Measurements from ENCODE around the gene RBM38. TPM values are rescaled to one million over a fixed set of nuclear protein-coding genes. Genes with fewer than 3 reads are reported as not detected.

The RBM38 gene
- total and polyA plus RNA-seq, 9 of the 15 experiments (the other 6 are each of a cell fraction or from before 2014, with no cell fraction given): 0.28 to 82.4 (median 33.2) TPM

GRCh38 chr20:57395111-57395966 is 4.1 kb downstream of the RBM38 start:
- in situ Hi-C loops (cut with MboI) (loop anchor here (25.0 kb wide), 1 partner anchor 817 kb away; no protein-coding TSS in a partner anchor), intact Hi-C loops (cut with micrococcal nuclease) (no loop called here)
- no peak for DNase-seq (ENCODE audit: extremely low read depth in 1 of 4, low spot score in 3 of 4)
- Histone ChIP-seq H3K4me2 (ENCODE audit: insufficient read depth, low read length) (no peak overlapping the region), H2AFZ (ENCODE audit: low read depth, low read length) (no peak overlapping the region), H3K27me3 (ENCODE audit: control insufficient read depth in 2 of 2, insufficient read depth in 2 of 2, low read length in 2 of 2) (no peaks in the 10 kb centered on the region), H3K36me3 (ENCODE audit: control insufficient read depth, insufficient read depth, low read length) (peaks cover 83% of the 10 kb centered on the region), H3K9me3 (replicated peaks; ENCODE audit: control insufficient read depth, insufficient read depth, low read depth, low read length) (no peaks in the 10 kb centered on the region), H3K79me2 (ENCODE audit: control insufficient read depth, insufficient read depth, low read length) (peaks cover 89% of the 10 kb centered on the region), H3K9me1 (ENCODE audit: control insufficient read depth, insufficient read depth, low read length) (peaks cover 5% of the 10 kb centered on the region), H3K9ac (ENCODE audit: insufficient read depth in 1 of 2, low read depth in 2 of 2, low read length in 2 of 2) (peak overlapping the region in 1 of 2 experiments; percentile 43; a peak in 2 of 4 replicates), H3K4me1 (replicated peaks in 1 of 2; ENCODE audit: control insufficient read depth in 2 of 2, insufficient read depth in 2 of 2, low read length in 2 of 2) (peaks cover 20 to 66% of the 10 kb centered on the region in 2 experiments), H4K20me1 (replicated peaks; ENCODE audit: control insufficient read depth, insufficient read depth, low read length) (peaks cover 53% of the 10 kb centered on the region), H3K4me3 (no peak overlapping the region), H3K27ac (ENCODE audit: extremely low read depth, low read depth, low read length) (no peak overlapping the region)
- WGBS (ENCODE audit: insufficient coverage, low coverage, missing lambda C conversion rate): 91% methylated on average over 26 of the region's 31 CpGs
- no peak for FAIRE-seq
- ChIA-PET POLR2A (interaction anchor here (0.5 to 1.8 kb wide), 5 partner anchors 9 to 1814 kb away, joined by 3 to 8 read pairs (median 5); no protein-coding TSS in a partner anchor), CTCF (ENCODE audit: low intra/inter-chr PET ratio) (no interaction called here)
- TF ChIP-seq STAT6 (CRISPR knock-in tag; IDR thresholded peaks at IDR 0.05) (no peak), RBFOX2 (IDR thresholded peaks at IDR 0.05; ENCODE audit: low read depth, low read length) (peak; percentile 66), ZNF431 (CRISPR knock-in tag; IDR thresholded peaks at IDR 0.05) (no peak), DIDO1 (tag; IDR thresholded peaks at IDR 0.05; ENCODE audit: low read depth) (no peak), ELK1 (CRISPR knock-in tag; IDR thresholded peaks at IDR 0.05) (no peak), ZBTB7A (IDR thresholded peaks at IDR 0.05; ENCODE audit: borderline replicate concordance, control insufficient read depth, low read depth, low read length) (no peak), POLR2G (IDR thresholded peaks at IDR 0.05; ENCODE audit: low read depth, low read length) (peak; percentile 45), E2F1 (CRISPR knock-in tag; IDR thresholded peaks at IDR 0.05) (no peak), SAP30 (IDR thresholded peaks at IDR 0.05; ENCODE audit: borderline replicate concordance, insufficient read depth, low read depth, low read length, poor library complexity, severe bottlenecking) (no peak), RBM22 (IDR thresholded peaks at IDR 0.05; ENCODE audit: low read depth, low read length, poor library complexity, severe bottlenecking) (peak; percentile 35)
- no TSS peak for BruUV-seq (replicated peaks)
- ATAC-seq: no peak
